Retina (tissue), 1 donor: ENCODE results near the gene GHRHR.

Experiments used
- DNase-seq: peaks from one replicate; pipeline ENCODE4 v3.0.0-alpha.2; 2016

GHRHR gene

DNA sequence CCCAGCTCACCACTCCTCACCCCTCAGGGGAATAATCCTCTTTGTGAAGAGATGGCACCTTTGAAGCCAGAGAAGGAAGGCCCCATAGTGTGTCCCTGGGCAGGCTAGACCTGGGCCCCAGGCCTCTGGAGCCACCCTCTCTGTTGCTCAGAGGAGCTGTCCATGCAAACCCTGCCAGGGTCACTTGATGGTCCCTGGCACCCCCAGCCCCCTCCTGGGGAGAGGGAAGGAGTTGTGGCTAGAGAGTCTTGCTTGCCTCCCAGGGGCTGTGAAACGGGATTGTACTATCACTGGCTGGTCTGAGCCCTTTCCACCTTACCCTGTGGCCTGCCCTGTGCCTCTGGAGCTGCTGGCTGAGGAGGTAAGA lies 5.8 kb downstream of the GHRHR start:
- no peak for DNase-seq

DNA sequence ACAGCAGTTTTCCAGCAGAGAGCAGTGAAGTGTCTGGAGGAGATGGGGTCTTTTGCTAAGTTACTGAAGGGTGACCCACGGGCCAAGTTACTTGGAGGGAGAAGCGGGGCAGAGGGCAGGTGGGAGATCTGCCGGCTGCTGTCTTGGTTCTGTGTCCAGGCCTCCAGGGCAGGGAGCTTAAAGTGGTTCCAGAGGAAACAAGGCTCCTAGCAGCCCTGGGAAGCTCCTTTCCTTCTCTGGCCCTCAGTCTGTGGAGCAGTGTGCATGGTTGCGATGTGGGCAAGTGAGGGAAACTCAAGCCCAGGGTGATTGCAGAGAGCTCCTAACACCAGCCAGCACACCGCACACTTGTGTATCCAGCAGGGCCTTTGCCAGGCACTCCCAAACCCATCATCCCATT lies 6.3 kb downstream of the GHRHR start:
- no peak for DNase-seq

DNA sequence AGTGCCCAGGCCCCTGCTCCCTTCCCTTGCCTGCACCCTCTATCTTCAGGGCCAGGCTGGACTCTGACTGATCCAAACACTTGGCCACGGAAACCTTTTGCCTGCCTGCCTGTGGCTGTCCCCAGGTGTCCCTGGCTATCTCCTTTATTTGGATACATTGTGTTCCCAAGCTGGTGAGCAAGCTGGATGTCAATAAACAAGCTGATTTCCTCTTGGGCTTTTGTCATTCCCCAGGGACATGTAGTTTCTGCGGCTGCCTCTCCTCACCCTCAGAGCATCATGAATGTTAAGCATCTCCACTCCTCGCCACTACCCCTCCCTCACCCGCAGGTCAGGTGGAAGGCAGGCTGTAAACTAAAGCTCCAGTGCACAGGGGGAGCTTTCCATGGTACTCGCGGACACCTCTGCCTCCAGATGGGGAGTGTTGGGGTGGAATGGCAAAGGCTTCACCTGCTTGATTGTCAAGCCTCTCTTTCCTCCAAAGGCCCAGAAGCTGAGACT lies 6.9 kb downstream of the GHRHR start:
- no peak for DNase-seq

DNA sequence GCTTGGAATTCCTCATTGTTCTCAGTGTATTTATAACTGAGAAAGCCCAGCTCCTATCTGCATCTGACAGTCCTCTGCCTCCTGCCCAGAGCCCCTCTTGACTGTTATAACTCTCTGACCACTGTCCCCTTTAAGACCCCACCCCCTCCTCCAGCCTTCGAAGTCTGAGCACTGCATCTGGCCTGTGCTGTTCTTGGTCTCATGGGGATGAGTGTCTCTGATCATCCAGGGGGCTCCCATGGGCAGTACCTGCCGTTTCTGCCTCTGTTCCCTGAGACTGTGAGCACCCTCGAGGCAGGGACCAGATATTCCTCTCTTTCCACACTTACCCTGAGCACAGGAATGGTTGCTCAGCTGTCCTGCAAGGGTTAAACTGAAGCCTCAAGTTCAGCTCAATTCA lies 7.7 kb downstream of the GHRHR start:
- DNase-seq: no peak

DNA sequence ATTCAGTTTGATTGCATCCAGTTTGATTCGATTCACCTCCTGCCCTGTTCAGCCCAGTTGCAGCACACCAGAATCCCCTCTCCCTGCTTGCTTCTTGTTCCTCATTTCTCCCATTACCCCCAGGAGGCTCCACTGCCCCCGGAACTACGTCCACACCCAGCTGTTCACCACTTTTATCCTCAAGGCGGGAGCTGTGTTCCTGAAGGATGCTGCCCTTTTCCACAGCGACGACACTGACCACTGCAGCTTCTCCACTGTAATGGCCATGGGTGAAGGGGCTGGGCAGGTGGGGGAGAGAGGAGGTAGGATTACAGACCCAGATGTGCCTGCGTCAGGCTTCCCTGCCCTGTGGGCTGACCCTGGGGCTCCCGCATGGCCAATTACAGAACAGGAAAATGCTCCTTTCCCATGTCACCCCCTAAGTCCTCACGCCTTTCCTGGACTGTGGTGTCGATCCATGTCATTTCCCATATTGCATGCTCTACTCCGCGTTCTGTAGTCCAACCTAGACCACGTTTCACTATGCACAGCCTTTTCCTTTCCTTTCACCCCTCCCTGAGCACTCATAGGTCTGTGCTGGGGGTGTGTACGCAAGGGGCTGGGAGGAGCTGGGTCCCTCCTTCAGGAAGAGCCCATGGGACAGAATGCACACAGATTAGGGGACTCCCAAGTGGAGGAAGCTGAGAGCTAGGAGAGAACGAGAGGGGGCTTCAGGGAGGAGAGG lies 8.2 kb downstream of the GHRHR start:
- no peak for DNase-seq

DNA sequence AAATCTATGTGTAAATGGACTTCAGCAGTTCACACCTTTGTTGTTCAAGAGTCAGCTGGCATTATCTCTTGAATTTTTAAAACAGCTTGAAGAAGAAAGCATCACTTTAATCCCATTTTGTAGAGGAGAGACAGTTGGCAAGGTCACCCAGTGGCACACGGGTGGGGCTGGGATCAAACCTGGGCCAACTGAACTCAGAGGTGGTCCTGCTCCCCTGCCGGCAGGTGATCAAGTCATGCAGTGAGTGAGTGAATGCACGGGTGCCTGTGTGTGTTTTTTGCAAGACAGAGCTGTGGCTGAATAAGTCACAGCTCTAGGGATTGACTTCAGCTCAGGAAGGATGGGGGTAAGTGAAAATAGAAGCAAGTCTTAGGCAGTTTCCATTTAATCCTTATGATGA lies 9.5 kb downstream of the GHRHR start:
- no peak for DNase-seq

DNA sequence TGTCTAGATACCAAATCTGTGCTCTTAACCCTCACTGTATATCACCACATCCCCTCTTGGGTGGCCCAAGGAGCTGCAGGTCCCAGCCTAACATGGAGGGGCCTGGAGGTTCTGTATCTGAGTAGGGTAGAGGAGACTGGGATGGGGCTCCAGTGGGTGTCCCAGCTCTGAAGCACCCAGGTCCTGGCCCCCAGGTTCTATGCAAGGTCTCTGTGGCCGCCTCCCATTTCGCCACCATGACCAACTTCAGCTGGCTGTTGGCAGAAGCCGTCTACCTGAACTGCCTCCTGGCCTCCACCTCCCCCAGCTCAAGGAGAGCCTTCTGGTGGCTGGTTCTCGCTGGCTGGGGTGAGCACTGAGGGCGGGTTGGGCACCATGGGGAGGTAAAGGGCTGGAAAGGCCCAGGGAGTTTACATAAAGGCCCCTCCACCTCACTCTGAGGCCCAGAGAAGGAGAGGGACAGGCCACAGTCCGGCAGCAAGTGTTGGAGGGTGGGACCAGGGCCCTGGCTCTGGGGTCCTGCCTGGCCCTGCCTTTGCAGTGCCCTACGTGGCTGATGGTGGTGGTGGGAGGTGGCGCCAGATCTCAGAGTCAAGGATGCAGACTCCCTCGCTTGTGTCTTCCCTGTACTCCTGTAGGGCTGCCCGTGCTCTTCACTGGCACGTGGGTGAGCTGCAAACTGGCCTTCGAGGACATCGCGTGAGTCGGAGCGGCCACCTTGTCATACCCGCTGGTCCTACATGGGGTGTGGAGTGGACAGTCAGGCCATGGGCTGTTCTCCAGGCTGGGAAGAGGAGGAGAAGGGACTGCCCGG lies 10.2 kb downstream of the GHRHR start:
- no peak for DNase-seq

DNA sequence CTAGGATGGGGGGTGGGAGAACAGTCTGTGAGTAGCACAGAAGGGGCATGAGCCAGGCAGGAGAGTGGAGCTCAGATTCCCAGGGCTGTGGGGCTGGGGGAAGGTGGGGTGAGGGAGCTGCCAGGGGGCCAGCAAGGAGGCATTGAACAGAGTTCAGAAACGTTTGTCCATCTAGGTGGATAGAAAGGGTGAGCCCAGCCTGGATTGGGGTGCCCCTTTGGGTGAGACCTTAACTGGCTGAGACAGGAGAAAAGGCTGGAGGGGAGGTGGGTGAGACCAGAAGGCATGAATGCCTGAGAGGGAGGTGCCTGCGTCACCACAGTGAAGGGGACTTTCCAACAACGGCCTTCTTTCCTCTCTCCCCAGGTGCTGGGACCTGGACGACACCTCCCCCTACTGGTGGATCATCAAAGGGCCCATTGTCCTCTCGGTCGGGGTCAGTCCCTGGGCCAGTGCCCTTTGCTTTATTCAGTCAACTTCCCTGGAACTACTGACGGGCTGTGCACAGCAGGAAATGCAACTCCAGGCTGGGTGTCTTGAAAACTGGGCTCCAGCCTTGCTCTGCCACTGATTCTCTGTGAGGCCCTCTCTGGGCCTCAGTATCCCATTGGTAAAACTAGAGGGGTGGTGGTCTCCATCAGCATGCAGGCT lies 11.0 kb downstream of the GHRHR start:
- peak; percentile 56 for DNase-seq

DNA sequence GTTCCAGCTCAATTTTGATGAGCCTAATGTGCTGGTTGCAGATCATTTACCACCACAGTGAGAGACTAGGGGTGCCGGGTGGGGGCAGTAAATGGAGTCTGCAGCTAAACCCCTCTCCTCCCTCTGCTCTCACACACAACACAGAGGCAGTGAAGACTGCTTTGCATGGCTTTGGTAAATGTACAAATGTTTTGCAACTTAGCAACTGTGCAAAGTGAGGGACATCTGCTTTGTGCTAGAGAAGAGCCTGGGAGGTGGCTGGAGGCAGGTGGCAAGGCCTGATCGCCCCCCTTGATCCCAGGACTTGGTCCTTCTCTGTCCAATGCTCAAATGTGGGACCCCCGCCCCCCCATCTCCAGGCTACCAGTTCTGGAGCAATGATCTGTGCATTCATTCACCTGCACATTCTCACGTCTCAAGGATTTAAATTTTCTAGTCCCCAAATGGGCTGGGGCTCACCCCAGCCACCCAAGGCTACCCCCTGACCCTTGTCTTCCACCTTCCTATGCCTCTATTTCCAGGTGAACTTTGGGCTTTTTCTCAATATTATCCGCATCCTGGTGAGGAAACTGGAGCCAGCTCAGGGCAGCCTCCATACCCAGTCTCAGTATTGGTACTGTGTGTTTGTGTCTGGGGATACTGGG lies 11.6 kb downstream of the GHRHR start:
- no peak for DNase-seq

DNA sequence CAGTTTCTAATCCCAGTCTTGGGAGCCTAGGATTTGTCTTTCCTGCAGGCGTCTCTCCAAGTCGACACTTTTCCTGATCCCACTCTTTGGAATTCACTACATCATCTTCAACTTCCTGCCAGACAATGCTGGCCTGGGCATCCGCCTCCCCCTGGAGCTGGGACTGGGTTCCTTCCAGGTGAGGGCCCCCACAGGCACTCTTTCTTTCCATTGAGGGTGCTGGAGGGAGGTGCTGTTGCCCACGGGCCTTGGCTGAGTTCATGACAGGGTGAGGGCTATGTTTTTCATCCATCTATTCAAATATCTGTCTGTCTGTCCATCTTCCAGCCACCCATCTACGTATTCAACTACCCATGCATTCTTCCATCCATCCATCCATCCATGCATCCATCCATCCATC lies 12.6 kb downstream of the GHRHR start:
- DNase-seq: no peak

DNA sequence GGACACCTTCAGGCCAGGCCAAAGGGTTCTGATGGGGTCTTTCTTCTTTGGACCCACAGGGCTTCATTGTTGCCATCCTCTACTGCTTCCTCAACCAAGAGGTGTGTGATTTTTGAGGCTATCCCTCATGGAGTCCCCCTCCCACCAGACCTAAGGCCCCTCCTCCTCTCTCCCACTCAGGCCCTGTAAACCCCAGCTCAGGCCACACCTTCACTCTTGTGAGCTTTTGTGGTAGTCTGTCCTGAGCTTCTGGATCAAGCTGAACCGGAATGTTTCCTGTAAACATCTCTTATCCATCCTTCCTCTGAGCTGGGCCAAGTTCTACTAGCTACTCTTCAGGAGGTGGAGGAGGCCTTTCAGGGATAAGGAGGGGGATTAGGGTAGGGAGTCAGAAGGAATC lies 13.5 kb downstream of the GHRHR start:
- DNase-seq: no peak

DNA sequence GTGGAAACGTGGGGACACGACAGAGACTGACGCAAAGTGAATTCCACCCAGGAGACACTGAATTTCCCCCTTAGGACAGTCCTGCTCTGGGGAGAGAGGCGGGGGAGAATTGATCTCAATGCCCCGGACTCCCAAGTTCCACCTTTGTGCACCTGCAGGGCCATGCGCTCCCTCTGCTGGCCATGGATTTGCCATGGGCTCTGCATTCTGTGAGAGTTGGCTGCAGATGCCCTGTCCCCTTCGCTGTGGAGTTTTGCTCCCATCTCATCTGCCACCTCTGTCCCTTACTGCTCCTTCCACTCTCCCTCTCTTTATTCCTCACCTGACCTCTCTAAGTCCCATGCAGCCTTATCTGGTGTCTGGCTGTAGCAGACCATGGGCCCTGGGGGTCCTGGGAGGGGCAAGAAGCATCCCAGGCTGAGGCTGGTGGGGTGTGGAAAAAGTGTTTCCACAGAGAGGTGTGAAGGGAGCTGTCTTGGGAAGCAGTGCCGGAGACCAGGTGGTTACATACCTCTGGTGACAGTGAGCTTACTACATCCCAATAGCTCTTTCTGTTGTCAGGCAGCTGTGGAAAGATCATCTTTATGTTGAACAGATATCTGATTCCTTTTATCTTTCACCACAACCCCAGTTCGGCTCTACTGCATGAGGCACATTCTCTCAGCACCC lies 14.3 kb downstream of the GHRHR start:
- DNase-seq: no peak

DNA sequence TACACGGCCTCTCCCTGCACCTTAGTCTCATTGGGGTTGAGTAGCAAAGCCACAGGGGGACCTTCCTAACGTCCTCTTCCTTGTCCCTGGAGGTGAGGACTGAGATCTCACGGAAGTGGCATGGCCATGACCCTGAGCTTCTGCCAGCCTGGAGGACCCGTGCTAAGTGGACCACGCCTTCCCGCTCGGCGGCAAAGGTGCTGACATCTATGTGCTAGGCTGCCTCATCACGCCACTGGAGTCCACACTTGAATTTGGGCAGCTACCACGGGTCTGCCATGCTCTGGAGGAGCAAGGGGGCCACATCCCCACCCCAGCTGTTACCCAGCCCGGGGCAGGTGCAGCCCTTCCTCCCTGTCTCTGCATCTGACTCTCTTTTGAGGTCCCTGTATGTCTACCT lies 15.3 kb downstream of the GHRHR start:
- DNase-seq: no peak

DNA sequence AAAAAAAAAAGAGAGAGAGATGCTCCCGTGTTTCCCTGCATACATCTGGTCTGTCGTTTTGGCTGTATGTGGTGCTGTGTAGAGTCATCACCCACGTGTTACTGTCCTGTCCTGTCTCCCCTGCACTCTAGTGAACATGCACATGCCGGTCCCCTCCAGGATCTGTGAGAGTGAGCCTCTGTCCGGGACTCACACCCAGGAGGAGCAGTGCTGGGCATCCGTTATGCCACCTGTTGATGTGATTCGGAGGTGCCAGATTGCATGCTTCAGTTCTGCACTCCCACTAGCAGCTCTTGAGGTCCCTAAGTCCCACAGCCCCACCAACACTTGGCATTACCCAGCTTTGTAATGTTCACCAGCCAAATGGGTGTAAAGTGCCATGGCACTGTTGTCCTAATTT lies 16.4 kb downstream of the GHRHR start:
- no peak for DNase-seq

DNA sequence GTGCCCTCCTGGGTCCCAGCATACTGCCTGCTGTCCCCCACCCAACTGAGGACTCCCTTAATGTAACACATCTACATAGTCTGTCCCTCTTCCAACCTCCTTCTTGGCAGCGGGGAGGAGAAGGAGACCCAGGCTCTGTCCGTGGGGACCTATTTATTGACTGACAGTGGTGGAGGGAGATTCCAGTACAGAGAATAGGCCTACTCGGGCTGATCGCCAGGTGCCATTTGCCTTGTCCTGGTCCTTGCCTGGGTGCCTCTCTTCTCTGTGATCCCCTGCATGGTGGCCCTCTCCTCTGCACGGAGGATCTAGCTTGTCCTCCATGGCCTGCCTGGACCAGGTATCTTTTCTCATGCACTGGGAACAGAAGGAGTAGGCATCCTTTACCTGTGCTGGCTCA lies 17.0 kb downstream of the GHRHR start:
- no peak for DNase-seq

DNA sequence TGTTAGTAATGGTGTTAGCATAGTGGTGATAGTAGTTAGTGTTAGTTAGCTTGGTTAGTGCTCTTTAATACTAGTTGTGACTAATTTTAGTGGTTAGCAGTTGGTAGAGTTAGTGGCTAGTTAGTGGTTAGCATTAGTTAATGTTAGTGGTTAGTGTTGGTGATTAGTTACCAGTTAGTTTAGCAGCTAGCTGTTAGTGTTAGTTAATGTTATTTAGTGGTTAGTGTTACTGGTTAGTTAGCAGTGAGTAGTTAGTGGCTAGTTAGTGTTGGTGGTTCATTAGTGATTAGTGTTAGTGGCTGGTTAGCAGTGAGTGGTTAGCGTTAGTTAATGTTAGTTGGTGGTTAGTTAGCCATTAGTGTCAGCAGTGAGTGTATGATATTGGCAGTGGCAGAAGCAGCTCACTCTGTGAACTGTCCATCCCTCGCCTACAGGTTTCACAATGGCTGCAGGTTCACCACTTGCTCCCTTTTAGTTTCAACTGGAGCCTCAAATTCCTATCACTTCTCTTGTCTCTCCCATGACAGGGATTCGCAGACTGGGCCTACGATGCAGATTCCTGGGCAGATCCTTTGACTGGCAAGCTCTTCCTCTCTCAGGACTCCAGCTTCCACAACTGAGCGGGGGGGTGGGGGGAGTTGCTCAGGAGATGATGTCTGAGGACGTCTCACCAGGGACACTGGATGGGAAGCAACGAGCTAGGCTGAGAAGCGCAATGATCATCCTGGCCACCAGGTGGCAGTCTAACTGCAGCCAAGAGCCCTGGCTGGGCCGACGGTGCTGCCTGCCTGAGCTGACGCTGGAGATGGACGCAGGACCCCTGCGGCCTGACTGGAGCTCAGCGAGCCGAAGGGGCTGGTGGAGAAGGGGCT lies 19.5 kb downstream of the GHRHR start:
- peak; percentile 93 for DNase-seq

DNA sequence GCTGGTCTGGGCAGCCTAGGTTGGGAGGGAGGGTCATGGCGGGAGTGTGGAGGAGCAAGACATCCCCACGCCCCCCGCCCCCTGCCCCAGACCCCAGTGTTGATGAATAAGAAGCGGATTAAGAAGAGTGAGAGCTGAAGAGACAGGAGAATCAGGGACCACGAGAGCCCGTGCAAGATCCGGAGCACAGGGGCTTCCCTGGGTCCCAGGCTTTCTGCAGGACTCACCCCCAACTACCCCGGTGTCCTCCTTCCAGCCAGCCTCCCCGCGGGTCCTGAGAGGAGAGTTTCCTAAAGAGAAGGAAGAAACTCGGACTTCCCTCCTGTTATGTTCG lies 20.1 kb downstream of the GHRHR start:
- no peak for DNase-seq

DNA sequence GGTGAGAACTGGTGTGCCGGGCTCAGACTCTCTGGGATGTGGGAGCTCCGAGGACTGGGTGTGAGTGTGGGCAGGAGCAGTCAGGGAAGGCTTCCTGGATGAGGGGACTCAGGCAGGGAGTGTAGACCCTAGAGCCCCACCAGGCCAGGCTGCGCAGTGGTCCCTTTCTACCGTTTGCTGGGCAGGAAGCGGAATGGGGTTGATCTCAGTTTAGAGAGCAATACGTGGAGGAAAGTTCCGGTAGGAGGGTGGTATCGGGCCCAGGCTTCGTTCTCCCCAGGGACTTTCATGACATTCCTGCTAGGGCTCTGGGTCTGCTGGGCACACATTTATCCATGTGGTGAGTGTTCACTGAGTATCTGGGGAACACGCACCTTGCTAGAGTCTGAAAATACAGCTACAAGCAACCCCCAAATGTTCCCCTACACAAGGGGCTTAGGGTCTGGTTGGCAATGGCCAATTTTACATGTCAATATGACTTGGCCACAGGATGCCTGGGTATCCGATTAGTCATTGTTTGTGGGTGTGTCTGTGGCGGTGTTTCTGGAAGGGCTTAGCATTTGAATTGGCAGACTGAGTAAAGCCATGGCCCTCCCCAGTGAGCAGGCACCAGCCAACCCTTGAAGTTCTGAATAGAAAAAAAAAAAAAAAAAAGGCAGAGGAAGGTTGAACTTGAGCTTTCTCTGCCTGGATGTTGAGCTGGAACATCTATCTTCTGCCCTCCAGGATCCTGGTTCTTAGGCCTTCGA lies 20.8 kb downstream of the GHRHR start:
- no peak for DNase-seq

DNA sequence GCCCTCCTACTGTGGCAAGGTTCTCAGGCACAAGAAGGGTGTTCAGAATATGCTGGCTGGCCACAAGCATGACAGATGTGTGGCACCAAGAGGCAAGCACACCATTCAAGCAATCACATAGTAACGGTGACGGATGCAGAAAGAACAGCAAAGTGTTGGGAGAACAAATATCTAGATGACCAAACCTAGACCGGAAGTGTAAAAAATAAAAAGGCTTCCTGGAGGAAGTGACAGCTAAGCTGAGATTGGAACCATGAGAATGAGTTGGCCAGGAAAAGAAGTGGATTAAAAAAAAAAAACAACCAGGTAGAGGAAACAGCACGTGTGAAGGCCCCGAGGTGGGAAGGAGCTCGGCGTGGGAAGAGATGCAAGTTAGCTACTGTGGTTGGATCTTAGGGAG lies 22.0 kb downstream of the GHRHR start:
- DNase-seq: no peak

DNA sequence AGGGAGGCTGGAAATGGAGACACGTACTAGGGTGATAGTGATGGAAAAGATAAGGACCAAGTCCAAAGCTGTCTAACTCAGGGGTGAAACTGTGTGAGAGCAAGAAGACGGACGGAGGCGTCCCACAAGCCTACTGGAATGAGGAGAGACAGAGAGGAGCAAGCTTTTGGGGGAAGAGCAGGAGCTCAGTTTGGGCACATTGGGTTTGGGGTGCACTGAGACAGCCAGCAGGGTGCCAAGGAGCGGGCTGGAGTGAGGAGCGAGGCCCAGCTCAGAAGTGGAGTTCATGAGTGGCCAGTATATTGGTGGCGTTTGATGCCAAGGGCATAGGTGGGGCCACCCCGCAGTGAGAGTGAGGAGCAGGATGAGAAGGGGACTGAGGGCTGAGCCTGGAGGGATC lies 22.6 kb downstream of the GHRHR start:
- no peak for DNase-seq

DNA sequence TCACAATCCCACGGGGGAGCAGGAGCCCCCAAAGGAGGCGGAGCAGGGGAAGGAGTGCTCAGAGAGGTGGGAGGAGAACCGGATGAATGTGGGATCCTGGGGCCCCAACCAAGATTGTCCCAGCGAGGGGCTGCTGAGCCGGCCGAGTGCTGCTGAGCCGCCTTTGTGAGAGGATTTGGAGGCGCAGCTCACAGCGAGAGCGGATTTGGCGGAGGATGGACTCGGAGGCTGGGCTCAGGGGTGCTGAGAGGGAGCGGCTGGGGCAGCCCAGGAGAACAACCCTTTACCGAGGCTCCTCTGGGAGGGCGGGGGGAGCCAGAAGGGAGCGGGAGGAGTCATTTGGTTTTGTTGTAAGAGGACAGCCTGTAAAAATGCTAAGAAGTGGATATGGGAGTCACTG lies 23.0 kb downstream of the GHRHR start:
- no peak for DNase-seq
